ENCODE measurements around the gene ARRDC2.
"Not testable (repeated sequence)": the region's sequence is repeated elsewhere in the genome, so short reads cannot be mapped to it uniquely, and the experiment has no call there.

The ARRDC2 gene

DNA sequence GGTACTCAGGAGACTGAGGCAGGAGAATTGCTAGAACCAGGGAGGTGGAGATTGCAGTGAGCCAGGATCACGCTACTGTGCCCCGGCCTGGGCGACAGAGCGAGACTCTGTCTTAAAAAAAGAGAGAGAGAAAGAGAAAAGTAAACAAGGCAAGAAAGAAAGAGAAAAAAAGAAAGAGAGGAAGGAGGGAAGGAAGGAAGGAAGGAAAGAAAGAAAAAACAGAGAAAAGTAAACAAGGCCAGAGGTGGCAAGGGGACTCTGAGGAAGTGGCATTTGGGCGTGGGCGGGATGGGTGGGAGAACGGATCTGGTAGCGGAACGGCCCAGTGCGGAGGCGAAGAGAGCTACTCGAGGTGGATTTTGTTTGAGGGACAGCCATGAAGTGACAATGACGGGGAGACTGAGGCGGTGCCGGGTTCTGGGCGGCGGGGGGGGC, 7.5 kb upstream of the ARRDC2 start:
- peak overlapping the region; percentile 64; the same call in 1 of the 2 replicates for H3K4me3 ChIP-seq (ENCODE audit: low read length)
- TF ChIP-seq ZNF274 (IDR thresholded peaks at IDR 0.05; ENCODE audit: low read depth, low read length): no peak

DNA sequence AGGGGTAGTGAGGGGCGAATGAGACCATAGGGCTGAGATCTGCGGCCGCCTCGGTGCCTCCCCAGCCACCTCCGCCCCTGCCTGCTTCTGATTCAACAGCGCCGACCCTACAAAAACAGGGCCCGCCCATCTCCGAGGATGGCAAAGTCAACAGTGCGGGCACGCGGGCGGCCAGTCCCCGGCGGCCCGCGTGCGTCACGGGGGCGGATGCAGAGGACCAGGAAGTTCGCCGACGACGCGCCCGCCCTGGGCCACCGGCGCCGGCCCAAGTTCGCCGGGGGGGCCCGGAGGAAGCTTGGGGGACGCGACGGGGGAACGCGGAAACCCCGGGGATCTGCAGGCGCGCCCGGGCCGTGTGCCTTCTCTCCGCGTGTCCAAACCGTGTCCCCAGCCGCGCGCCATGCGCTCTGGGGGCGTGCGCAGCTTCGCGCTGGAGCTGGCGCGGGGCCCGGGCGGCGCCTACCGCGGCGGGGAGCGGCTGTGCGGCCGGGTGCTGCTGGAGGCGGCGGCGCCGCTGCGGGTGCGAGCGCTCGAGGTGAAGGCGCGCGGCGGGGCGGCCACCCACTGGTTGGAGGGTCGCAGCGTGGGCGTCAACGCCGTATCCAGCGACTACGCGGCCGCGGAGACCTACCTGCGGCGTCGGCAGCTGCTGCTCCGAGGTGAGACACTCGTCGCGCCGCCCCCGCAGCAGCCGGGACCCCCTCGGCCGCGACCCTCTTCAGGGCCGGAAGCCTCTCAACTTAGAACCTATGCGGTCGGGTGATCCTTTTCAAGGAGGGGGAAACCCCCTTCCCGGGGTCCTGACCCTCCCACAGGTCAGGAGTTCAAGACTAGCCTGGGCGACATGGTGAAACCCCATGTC, 6.8 kb upstream of the ARRDC2 start:
- peak overlapping the region; percentile 64 for H3K4me3 ChIP-seq (ENCODE audit: low read length)
- TF ChIP-seq ZNF274 (IDR thresholded peaks at IDR 0.05; ENCODE audit: low read depth, low read length): no peak

DNA sequence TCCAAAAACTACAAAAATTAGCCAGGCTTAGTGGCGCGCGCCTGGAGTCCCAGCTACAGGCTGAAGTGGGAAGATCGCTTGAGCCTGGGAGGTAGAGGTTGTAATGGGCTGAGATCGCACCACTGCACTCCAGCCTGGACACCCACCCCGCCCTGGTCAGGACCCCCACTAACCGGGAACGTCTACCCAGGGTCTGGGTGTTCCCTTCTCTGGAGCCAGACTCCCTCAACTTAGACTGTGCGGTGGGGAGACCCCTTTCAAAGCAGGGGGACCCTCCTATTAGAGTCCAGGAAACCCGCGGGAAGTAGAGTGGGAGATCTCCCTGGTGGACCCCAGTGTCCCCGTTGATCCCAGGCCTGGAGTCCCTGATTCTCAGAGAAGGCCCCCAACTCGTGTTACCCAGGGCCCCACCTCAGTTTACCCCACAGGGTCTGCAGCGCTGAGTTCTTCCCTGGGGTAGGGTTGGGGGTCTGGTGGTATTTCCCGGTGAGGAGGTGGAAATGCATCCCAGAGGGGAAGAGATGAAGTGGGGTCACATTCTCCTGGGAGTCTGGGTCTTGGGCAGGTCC, 6.1 kb upstream of the ARRDC2 start:
- TF ChIP-seq ZNF274 (IDR thresholded peaks at IDR 0.05; ENCODE audit: low read depth, low read length): no peak
- peak overlapping the region; percentile 64 for H3K4me3 ChIP-seq (ENCODE audit: low read length)

DNA sequence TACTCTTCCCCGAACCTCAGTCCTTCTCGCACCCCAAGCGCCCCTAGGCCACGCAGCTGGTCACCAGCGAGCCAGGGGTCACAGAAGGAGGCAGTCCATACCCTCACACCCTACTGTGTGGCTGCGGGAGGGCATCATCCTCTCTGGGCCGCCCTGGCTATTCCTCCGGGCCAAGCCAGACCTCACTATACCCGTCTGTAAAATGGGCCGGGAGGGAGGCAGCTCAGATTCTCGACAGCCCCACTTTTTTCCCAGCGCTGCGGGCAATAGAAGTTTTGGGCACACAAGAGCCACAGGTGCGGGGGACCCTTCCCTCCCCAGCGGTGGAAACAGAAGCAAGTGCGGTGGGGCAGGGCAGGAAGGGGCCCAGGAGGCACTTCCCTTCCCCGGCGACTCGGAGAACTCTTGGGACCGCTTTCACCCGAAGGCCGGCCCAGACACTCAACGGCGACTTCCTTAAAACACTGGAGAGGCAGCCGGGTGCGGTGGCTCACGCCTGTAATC, 5.6 kb upstream of the ARRDC2 start:
- TF ChIP-seq ZNF274 (IDR thresholded peaks at IDR 0.05; ENCODE audit: low read depth, low read length): no peak
- H3K4me3 ChIP-seq (ENCODE audit: low read length): peak overlapping the region; percentile 64; the same call in 1 of the 2 replicates

DNA sequence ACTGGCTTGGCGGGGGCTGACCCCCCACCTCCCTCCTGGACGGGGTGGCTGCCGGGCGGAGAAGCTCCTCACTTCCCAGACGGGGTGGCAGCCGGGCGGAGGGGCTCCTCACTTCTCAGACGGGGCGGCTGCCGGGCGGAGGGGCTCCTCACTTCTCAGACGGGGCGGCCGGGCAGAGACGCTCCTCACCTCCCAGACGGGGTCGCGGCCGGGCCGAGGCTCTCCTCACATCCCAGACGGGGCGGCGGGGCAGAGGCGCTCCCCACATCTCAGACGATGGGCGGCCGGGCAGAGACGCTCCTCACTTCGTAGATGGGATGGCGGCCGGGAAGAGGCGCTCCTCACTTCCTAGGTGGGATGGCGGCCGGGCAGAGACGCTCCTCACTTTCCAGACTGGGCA, 2.2 kb upstream of the ARRDC2 start:
- H3K4me3 ChIP-seq (ENCODE audit: low read length): not testable (repeated sequence)

DNA sequence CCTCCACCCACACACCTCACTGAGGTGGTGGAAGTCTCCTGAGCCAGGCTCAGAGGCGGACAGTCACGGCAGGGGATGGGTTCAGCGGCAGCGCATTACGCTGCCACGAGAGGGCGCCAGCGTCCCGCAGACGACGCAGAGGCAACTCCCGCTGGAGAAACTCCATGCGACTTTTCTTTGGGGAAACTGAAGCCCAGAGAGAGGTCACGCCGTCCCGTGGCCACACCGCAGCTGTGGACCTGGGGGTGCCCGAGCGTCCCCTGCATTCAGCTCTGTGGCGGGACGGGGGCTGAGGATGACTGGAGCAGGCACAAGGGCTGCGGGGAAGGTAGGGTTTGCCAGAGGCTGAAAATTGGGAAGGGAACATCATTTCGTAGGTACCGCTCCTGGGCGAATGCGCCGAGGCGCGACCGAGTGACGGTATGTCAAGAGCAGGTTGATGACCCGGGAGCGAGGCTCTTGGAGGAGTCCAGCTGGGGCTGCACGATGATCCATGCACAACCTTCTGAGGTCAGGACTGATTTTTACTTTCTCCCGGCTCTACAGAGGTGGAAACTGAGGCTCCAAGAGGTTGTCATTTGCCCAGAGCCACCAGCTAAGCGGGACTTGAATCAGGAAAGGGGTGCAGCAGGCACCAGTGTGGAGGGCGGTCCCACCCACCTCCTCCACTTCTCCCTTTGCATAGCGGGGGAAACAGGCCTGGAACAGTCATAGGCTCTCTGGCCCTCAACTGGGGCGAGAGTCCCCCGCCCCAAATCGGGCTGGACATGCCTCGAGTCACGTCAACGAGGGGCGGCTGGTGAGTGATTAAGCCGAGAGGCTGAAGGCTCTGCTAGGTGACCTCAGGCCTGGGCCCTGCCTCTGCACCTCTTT, 690 bp upstream of the ARRDC2 start:
- TF ChIP-seq ZNF274 (IDR thresholded peaks at IDR 0.05; ENCODE audit: low read depth, low read length): no peak
- H3K4me3 ChIP-seq (ENCODE audit: low read length): no peak overlapping the region; the same call in 1 of the 2 replicates

DNA sequence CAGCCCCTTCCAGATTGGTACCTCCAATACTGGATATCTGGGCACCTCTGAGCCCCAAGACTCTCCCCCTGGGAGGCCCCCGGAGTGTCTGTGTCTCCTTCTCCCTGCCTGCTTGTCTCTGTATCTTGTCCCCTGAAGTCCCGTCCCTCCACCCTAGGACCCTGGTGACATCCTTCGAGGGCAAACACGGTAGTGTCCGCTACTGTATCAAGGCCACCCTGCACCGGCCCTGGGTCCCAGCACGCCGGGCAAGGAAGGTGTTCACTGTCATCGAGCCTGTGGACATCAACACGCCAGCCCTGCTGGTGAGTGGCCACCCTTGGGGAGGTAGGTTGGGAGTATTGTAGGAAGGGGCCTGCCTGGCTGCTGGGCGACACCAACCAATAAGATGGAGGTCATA, 844 bp downstream of the ARRDC2 start:
- no peak for TF ChIP-seq ZNF274 (IDR thresholded peaks at IDR 0.05; ENCODE audit: low read depth, low read length)
- H3K4me3 ChIP-seq (ENCODE audit: low read length): no peak overlapping the region; the same call in 1 of the 2 replicates

DNA sequence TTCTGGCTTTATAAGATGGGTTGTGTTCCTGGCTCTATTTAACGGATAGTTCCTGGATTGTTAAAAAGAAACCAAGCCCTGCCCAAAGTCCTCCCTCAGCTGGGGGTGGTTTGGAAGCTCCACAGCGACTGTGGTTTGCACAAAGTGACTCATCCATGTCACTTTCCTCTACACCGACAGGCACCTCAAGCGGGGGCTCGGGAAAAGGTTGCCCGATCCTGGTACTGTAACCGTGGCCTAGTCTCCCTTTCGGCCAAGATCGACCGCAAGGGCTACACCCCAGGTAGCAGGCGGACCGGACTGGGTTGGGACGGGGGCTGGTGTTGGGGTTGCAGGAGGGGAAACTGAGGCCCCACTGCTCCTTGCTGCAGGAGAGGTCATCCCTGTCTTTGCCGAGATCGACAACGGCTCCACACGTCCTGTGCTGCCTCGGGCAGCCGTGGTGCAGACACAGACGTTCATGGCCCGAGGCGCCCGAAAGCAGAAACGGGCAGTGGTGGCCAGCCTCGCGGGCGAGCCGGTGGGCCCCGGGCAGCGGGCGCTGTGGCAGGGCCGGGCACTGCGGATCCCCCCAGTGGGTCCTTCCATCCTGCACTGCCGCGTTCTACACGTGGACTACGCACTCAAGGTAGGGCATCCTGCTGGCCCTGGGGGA, 1.6 kb downstream of the ARRDC2 start:
- TF ChIP-seq ZNF274 (IDR thresholded peaks at IDR 0.05; ENCODE audit: low read depth, low read length): no peak
- no peak overlapping the region for H3K4me3 ChIP-seq (ENCODE audit: low read length)

DNA sequence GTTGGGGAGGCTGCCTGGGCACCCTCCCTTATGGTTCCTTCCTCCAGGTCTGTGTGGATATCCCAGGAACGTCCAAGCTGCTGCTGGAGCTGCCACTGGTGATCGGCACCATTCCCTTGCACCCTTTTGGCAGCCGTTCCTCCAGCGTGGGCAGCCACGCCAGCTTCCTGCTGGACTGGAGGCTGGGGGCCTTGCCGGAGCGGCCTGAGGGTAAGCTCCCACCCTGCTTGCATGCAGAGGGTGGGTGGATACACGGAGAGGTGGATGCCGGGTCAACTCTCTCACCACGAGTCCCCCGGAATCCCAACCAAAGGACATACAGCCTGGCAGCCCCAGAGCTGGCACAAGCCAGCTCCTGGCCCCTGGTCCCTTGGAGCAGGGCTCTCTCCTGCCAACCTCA, 2.2 kb downstream of the ARRDC2 start:
- TF ChIP-seq ZNF274 (IDR thresholded peaks at IDR 0.05; ENCODE audit: low read depth, low read length): no peak
- H3K4me3 ChIP-seq (ENCODE audit: low read length): no peak overlapping the region

DNA sequence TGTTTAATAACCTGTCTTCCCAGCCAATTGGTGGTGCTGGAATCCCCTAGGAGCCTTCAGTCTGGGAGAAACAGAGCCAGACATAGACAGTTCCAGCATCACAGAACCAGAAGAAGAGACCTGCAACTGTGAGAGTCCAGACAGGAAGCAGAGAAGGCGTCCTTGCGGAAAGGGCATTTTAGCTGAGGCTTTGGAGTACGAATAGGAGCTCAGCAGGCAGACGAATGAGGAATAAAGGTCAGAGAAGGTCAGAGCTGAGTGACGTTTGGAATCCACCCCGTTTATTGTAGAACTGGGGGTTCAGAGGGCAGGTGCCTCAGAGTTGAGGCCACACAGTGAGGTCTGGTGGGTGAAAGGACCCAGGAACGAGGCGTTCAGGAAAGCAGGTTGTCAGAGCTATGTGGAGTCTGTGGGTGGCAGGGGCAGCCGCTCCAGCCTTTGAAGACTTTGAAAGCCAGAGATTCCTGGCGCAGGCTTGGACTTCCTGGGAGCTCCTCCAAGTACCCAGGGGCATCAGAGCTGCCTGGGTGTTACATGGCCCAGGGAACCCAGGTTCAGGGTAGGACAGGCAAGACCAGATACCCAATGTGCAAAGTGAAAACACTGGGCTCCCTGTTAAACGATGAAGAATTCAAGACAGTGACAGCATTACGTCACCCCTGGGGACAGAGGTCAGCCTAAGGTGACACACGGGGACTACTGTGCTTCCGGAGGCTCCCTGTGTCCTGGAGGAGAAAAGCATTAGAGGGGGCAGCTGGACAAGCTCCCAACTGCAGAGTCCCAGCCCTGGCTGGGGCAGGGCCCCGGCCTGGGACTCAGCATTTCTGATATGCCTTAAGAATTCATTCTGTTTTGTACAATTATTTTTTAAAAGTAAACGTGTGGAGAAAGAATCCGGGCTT, 5.5 kb downstream of the ARRDC2 start:
- TF ChIP-seq ZNF274 (IDR thresholded peaks at IDR 0.05; ENCODE audit: low read depth, low read length): no peak
- no peak overlapping the region for H3K4me3 ChIP-seq (ENCODE audit: low read length)

DNA sequence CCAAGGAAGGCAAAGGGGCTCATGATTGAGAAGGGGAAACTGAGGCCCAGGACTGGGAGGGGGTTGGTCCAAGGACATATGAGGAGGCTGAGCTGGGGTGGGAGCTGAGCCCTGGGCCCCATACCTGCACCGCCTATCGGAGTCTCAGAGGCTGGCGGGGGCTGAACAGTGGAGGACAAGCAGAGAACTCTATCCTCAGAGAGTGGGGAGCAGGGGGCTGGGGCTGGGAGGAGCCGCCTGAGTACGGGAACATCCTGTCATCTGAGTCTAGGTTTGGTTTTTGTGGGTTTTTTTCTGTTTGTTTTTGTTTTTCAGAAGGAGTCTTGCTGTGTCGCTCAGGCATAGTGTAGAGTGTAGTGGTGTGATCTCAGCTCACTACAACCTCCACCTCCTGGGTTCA, 6.2 kb downstream of the ARRDC2 start:
- no peak for TF ChIP-seq ZNF274 (IDR thresholded peaks at IDR 0.05; ENCODE audit: low read depth, low read length)
- no peak overlapping the region for H3K4me3 ChIP-seq (ENCODE audit: low read length)

DNA sequence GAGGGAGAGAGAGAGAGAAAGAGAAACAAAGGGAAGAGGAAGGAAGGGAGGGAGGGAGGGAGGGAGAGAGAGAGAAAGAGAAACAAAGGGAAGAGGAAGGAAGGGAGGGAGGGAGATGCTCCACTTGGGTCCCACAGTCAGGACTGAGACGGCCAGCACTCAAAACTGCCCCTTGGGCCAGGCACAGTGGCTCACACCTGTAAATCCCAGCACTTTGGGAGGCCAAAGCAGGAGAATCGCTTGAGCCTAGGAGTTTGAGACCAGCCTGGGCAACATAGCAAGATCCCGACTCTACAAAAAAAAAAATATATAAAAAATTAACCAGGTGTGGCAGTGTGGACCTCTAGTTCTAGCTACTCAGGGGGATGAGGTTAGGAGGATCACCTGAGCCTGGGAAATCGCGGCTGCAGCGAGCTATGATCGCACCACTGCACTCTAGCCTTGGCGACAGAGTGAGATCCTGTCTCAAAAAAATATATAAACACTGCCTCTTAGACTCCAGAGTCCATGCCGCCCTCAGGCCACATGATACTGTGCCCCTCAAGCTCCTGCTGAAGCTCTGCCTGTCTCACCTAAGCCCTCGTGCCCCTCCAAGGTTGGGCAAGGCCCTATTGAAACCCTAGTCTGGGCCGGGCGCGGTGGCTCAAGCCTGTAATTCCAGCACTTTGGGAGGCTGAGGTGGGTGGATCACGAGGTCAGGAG, 8.4 kb downstream of the ARRDC2 start:
- TF ChIP-seq ZNF274 (IDR thresholded peaks at IDR 0.05; ENCODE audit: low read depth, low read length): no peak
- H3K4me3 ChIP-seq (ENCODE audit: low read length): no peak overlapping the region
